GM18499 (cell line): Measurements from ENCODE around the gene TMEM89.

Source experiments
- ATAC-seq: cut with Tn5 transposase; IDR thresholded peaks from one replicate; pipeline ENCODE4 v1.9.1; 2021; ENCODE audit warnings: moderate number of reproducible peaks; ENCODE audit not compliant: insufficient read depth, unreplicated experiment

The TMEM89 gene

GRCh38 chr3:48621461-48621869, at the start of gene TMEM89:
Gene TMEM89 (minus strand): TSS chr3:48621769. CDS start chr3:48621756, 13 bp downstream.
- no peak for ATAC-seq

GRCh38 chr3:48664929-48665328, 43.4 kb upstream of the TMEM89 start:
- ATAC-seq = no peak

GRCh38 chr3:48664313-48664644, 42.7 kb upstream of the TMEM89 start:
- no peak for ATAC-seq

GRCh38 chr3:48663489-48664312, 42.1 kb upstream of the TMEM89 start:
- peak; percentile 82 for ATAC-seq

- no peak for ATAC-seq
Measured at GRCh38 chr3:48662753-48663488, 41.4 kb upstream of the TMEM89 start, which contains the start of gene CELSR3. Gene CELSR3 (minus strand): TSS chr3:48662886. CDS start chr3:48662634, 252 bp downstream.

GRCh38 chr3:48662145-48662752, 40.7 kb upstream of the TMEM89 start:
- no peak for ATAC-seq

GRCh38 chr3:48661501-48662144, 40.1 kb upstream of the TMEM89 start:
- ATAC-seq = no peak

GRCh38 chr3:48660800-48661400, 39.3 kb upstream of the TMEM89 start:
- no peak for ATAC-seq

GRCh38 chr3:48656841-48657281, 35.3 kb upstream of the TMEM89 start:
- no peak for ATAC-seq

- ATAC-seq = no peak
Measured at GRCh38 chr3:48656061-48656840, 34.7 kb upstream of the TMEM89 start.

GRCh38 chr3:48655606-48656005, 34.0 kb upstream of the TMEM89 start:
- no peak for ATAC-seq

- no peak for ATAC-seq
Measured at GRCh38 chr3:48655063-48655462, 33.5 kb upstream of the TMEM89 start.

- ATAC-seq = no peak
Measured at GRCh38 chr3:48652923-48653715, 31.6 kb upstream of the TMEM89 start.

GRCh38 chr3:48651771-48652170, 30.2 kb upstream of the TMEM89 start:
- no peak for ATAC-seq

GRCh38 chr3:48650723-48651122, 29.2 kb upstream of the TMEM89 start:
- no peak for ATAC-seq

- ATAC-seq = no peak
Measured at GRCh38 chr3:48648188-48648850, 26.8 kb upstream of the TMEM89 start.

GRCh38 chr3:48647714-48648113, 26.1 kb upstream of the TMEM89 start:
- ATAC-seq = no peak
